Measurements from ENCODE around the gene MSGN1.

GRCh38 chr2:17822445-17823117 is 6.3 kb downstream of the MSGN1 start:
- TF ChIP-seq TCF4 (CRISPR knock-in tag; IDR thresholded peaks at IDR 0.05; ENCODE audit: borderline replicate concordance) = no peak
- no peak for TF ChIP-seq CREB5 (CRISPR knock-in tag; IDR thresholded peaks at IDR 0.05; ENCODE audit: low read depth)
- TF ChIP-seq SNAI2 (CRISPR knock-in tag; IDR thresholded peaks at IDR 0.05) = no peak
